Measurements from ENCODE around the gene IMPA2.

GRCh38 chr18:12028674-12029073 is 47.4 kb downstream of the IMPA2 start:
- TF ChIP-seq, protein P1, sequence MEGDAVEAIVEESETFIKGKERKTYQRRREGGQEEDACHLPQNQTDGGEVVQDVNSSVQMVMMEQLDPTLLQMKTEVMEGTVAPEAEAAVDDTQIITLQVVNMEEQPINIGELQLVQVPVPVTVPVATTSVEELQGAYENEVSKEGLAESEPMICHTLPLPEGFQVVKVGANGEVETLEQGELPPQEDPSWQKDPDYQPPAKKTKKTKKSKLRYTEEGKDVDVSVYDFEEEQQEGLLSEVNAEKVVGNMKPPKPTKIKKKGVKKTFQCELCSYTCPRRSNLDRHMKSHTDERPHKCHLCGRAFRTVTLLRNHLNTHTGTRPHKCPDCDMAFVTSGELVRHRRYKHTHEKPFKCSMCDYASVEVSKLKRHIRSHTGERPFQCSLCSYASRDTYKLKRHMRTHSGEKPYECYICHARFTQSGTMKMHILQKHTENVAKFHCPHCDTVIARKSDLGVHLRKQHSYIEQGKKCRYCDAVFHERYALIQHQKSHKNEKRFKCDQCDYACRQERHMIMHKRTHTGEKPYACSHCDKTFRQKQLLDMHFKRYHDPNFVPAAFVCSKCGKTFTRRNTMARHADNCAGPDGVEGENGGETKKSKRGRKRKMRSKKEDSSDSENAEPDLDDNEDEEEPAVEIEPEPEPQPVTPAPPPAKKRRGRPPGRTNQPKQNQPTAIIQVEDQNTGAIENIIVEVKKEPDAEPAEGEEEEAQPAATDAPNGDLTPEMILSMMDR (IDR thresholded peaks at IDR 0.05; ENCODE audit: borderline replicate concordance, extremely low read depth, low read length, poor library complexity, severe bottlenecking) = no peak
- no peak for TF ChIP-seq EZH2 (IDR thresholded peaks at IDR 0.05; ENCODE audit: borderline replicate concordance, low read depth, low read length, severe bottlenecking)

Measured in DND-41 (cell line).